ENCODE data around the gene FRMPD2.

DNA sequence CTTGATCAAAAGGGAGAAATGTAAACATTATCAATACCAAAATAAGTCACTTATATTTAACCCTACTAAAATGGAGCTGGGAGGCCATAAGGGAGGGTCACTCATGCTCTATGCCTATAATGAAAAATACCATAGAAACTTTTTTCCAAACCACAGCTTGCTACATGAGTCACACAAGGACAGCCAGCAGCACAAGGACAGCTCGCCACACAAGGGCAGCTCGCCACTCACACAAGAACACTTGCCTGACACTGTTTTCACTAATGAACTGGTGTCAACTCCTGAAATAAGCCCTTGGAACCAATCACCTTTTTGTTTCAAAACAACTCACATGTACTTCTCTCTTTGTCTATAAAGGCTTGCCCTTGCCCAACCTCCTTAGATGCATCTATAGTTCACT is 43.3 kb downstream of the FRMPD2 start:
- TF ChIP-seq, protein P1, sequence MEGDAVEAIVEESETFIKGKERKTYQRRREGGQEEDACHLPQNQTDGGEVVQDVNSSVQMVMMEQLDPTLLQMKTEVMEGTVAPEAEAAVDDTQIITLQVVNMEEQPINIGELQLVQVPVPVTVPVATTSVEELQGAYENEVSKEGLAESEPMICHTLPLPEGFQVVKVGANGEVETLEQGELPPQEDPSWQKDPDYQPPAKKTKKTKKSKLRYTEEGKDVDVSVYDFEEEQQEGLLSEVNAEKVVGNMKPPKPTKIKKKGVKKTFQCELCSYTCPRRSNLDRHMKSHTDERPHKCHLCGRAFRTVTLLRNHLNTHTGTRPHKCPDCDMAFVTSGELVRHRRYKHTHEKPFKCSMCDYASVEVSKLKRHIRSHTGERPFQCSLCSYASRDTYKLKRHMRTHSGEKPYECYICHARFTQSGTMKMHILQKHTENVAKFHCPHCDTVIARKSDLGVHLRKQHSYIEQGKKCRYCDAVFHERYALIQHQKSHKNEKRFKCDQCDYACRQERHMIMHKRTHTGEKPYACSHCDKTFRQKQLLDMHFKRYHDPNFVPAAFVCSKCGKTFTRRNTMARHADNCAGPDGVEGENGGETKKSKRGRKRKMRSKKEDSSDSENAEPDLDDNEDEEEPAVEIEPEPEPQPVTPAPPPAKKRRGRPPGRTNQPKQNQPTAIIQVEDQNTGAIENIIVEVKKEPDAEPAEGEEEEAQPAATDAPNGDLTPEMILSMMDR (IDR thresholded peaks at IDR 0.05 in 4 of 5, conservative IDR thresholded peaks at IDR 0.05 in 1 of 5), result no peak
- no peak for TF ChIP-seq POLR2A (IDR thresholded peaks at IDR 0.05)
